Measurements from ENCODE around the gene MTHFSD.

MTHFSD gene

GRCh38 chr16:86510465-86511261 lies 44.4 kb downstream of the MTHFSD start, which contains the start of gene FOXF1:
Gene FOXF1, plus strand, starts transcription at chr16:86510527. Its CDS starts 43 bp downstream, at chr16:86510570.
- no peak for DNase-seq

GRCh38 chr16:86509759-86510464 lies 45.1 kb downstream of the MTHFSD start:
- DNase-seq, result no peak

- DNase-seq, result no peak
Observed at GRCh38 chr16:86508947-86509758, 45.9 kb downstream of the MTHFSD start.

- DNase-seq, result no peak
Observed at GRCh38 chr16:86508028-86508946, 46.7 kb downstream of the MTHFSD start.

- DNase-seq, result no peak
Observed at GRCh38 chr16:86507173-86508027, 47.6 kb downstream of the MTHFSD start.

- DNase-seq, result no peak
Observed at GRCh38 chr16:86505899-86506864, 48.9 kb downstream of the MTHFSD start.

GRCh38 chr16:86505185-86505898 lies 49.7 kb downstream of the MTHFSD start:
- no peak for DNase-seq

- DNase-seq, result no peak
Observed at GRCh38 chr16:86504315-86505184, 50.5 kb downstream of the MTHFSD start.

- no peak for DNase-seq
Observed at GRCh38 chr16:86503830-86504229, 51.2 kb downstream of the MTHFSD start.

- DNase-seq, result no peak
Observed at GRCh38 chr16:86502856-86503748, 51.9 kb downstream of the MTHFSD start.

- DNase-seq, result no peak
Observed at GRCh38 chr16:86501989-86502855, 52.8 kb downstream of the MTHFSD start.

- DNase-seq, result no peak
Observed at GRCh38 chr16:86500708-86501510, 54.1 kb downstream of the MTHFSD start.

GRCh38 chr16:86499889-86500707 lies 54.9 kb downstream of the MTHFSD start:
- no peak for DNase-seq

- no peak for DNase-seq
Observed at GRCh38 chr16:86499440-86499786, 55.6 kb downstream of the MTHFSD start.
